NCI-H2171 treated with DMSO at 0.1 percent for 48 hours (cell line): ENCODE data around the gene NFATC1.
A peak's percentile ranks its signal among the peaks of the same experiment; 100 is the strongest.

Experiments
- DNase-seq: peaks from one replicate; lab custom pipeline; 2025; lab: John Stamatoyannopoulos, UW

The NFATC1 gene

GRCh38 chr18:79575891-79576685 is 180.4 kb downstream of the NFATC1 start:
- DNase-seq = peak; percentile 55

GRCh38 chr18:79576686-79577351 is 181.1 kb downstream of the NFATC1 start:
- DNase-seq = no peak

- no peak for DNase-seq
These were observed 182.0 kb downstream of the NFATC1 start for GRCh38 chr18:79577451-79578395.

DNA sequence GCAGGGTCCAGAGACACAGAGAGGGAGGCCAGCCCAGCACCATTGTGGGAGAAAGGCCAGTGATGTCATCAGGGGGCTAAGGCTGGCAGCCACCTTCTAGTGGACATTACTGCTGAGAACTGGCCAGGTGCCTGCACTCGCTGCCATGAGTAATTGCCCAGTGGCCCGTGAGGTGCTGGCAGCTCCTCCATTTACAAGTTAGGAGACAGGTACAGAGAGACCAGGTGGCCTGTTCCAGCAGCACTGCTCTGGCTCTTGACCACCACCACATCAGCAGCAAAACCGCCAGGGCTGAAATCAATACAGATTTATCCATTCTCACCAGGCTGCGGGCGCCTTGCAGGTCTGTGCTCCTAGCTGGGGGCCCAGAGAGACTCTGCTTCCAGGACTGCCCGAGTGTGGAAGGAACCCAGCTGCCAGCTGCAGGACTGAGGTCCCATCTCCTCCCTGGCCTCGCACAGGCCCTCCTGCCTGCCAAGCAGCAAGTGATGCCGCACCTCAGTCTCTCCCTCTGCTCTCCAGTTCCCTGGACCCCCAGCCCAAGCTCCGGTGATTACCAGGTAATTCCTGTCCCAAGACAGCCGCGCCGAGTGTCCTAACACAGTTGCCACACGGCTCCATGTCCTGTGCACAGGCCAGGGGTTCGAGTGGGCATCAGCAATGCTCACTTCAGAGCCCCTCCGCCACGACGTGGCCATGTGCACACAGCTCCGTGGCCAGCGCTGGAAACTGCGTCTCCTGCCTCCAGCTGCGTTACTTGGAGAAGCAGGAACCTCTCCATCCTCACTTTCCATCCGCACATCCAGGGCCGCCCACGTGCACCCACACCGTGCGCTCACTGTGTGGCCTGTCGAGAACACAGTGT is 182.9 kb downstream of the NFATC1 start:
- no peak for DNase-seq
